DOHH2 (cell line): ENCODE measurements around the gene NGEF.

Source experiments
- EZH2phosphoT487 ChIP-seq: fragments of 200-600 bp; sonication (generic); IDR thresholded peaks from 2 replicates; pipeline ENCODE4 v1.6.1; 2017; ENCODE audit warnings: borderline replicate concordance, mild to moderate bottlenecking, antibody characterized with exemption, low read length, moderate library complexity, mixed read lengths
- TF ChIP-seq, protein P1 (sequence below): fragments of 200-600 bp; sonication (generic); IDR thresholded peaks from one replicate; pipeline ENCODE4 v1.5.1; 2014; ENCODE audit warnings: antibody characterized with exemption, mild to moderate bottlenecking, low read depth, low read length; ENCODE audit not compliant: poor library complexity, severe bottlenecking

DNA sequence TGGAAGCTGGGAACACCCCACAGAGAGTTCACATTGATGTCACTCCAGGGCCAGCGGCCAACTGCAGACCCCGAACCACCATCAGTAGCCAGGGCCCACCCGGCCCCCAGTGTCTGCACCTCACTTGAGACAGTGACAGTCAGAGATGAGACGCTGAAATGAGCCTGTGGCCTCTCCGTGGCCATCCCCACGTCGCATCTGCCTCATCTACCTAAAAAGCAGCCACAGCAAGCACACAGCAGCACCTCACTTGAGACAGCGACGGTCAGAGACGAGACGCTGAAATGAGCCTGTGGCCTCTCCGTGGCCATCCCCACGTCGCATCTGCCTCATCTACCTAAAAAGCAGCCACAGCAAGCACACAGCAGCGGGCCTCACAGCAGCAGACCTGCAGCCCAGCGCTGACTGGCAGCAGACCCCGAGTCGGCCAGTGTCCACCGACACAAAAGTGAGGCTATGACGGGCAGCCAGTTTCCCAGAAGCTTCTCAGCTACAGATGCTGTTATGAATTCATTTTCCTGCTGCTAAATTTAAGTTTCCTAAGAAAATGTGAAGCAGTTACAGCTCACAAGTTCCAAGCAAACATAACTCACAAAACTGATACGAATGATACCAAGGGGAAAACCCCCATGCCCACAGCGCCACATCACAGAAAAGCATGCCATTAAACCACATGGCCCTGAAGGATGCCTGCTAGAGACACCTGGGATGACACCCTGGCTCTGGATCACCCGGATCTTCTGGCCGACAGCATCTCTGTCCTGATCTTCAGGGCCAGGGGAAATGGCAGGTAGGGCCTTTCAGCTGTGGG lies 115.3 kb downstream of the NGEF start:
- TF ChIP-seq, protein P1, sequence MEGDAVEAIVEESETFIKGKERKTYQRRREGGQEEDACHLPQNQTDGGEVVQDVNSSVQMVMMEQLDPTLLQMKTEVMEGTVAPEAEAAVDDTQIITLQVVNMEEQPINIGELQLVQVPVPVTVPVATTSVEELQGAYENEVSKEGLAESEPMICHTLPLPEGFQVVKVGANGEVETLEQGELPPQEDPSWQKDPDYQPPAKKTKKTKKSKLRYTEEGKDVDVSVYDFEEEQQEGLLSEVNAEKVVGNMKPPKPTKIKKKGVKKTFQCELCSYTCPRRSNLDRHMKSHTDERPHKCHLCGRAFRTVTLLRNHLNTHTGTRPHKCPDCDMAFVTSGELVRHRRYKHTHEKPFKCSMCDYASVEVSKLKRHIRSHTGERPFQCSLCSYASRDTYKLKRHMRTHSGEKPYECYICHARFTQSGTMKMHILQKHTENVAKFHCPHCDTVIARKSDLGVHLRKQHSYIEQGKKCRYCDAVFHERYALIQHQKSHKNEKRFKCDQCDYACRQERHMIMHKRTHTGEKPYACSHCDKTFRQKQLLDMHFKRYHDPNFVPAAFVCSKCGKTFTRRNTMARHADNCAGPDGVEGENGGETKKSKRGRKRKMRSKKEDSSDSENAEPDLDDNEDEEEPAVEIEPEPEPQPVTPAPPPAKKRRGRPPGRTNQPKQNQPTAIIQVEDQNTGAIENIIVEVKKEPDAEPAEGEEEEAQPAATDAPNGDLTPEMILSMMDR, result no peak
- TF ChIP-seq EZH2phosphoT487, result no peak
